IMR-90 (cell line): ENCODE measurements around the gene APOC1. TPM values are rescaled to one million over a fixed set of nuclear protein-coding genes. Genes with fewer than 3 reads are reported as not detected.

Source experiments
- ATAC-seq: fragments of 200-7000 bp; cut with Tn5 transposase; 2 replicates; pipeline ENCODE4 v1.9.1; 2020; ENCODE audit warnings: low read depth, mild to moderate bottlenecking, moderate library complexity
- BruUV-seq: library from RNA; stranded (reverse); fragments of 400-500 nt; replicated peaks from 2 replicates; lab custom pipeline; 2021; lab: Mats Ljungman, UMichigan
- CTCF ChIA-PET: fragments of 300-600 bp; formaldehyde crosslinking; extraction: SDS; loops from one replicate; lab custom pipeline; 2021; ENCODE audit warnings: antibody characterized with exemption; lab: Yijun Ruan, JAX
- POLR2A ChIA-PET: fragments of 300-600 bp; sonication (Branson Sonifier 250); formaldehyde crosslinking; loops from one replicate; lab custom pipeline; 2022; ENCODE audit warnings: antibody characterized with exemption; ENCODE audit not compliant: unreplicated experiment; lab: Charles Lee
- DNase-seq: peaks from one replicate; pipeline ENCODE4 v3.0.0; 2013
- H2AFZ ChIP-seq: replicated peaks from 2 replicates; pipeline ENCODE3; 2013; ENCODE audit warnings: low read length, mild to moderate bottlenecking; ENCODE audit not compliant: poor library complexity
- H2AK5ac ChIP-seq: 2 replicates; pipeline ENCODE4 v1.6.1; 2013; ENCODE audit warnings: low read depth, low read length, inconsistent platforms
- H2AK9ac ChIP-seq: replicated peaks from 2 replicates; pipeline ENCODE3; 2013; ENCODE audit warnings: mild to moderate bottlenecking, low read depth, low read length, moderate library complexity; ENCODE audit not compliant: poor library complexity
- H2BK120ac ChIP-seq: 2 replicates; pipeline ENCODE4 v1.6.1; 2013; ENCODE audit warnings: low read depth, low read length, inconsistent platforms
- H2BK15ac ChIP-seq: 3 replicates; pipeline ENCODE4 v1.6.1; 2013; ENCODE audit warnings: low read depth, low read length, inconsistent platforms
- H2BK20ac ChIP-seq: 2 replicates; pipeline ENCODE4 v1.6.1; 2013; ENCODE audit warnings: low read depth, mild to moderate bottlenecking, inconsistent platforms, low read length, moderate library complexity
- H2BK5ac ChIP-seq: 2 replicates; pipeline ENCODE4 v1.6.1; 2013; ENCODE audit warnings: mild to moderate bottlenecking, low read depth, low read length, inconsistent platforms; ENCODE audit not compliant: poor library complexity, severe bottlenecking
- H3K14ac ChIP-seq: replicated peaks from 2 replicates; pipeline ENCODE4 v1.6.1; 2013; ENCODE audit warnings: low read depth, low read length, inconsistent platforms
- H3K18ac ChIP-seq: 2 replicates; pipeline ENCODE4 v1.6.1; 2013; ENCODE audit warnings: low read depth, low read length, control low read depth
- H3K23ac ChIP-seq: 2 replicates; pipeline ENCODE4 v1.6.1; 2013; ENCODE audit warnings: low read depth, low read length, inconsistent platforms
- H3K27ac ChIP-seq: 2 replicates; pipeline ENCODE4 v1.5.1; 2013; ENCODE audit warnings: mild to moderate bottlenecking, control low read depth, low read length; ENCODE audit not compliant: insufficient read depth
- H3K27me3 ChIP-seq: 2 replicates; pipeline ENCODE4 v1.6.1; 2013; ENCODE audit warnings: low read length; ENCODE audit not compliant: control insufficient read depth, insufficient read depth
- H3K36me3 ChIP-seq: 2 replicates; pipeline ENCODE4 v1.6.1; 2013; ENCODE audit warnings: low read length, mixed read lengths; ENCODE audit not compliant: control insufficient read depth, insufficient read depth
- H3K4ac ChIP-seq: 2 replicates; pipeline ENCODE4 v1.6.1; 2013; ENCODE audit warnings: low read depth, low read length, inconsistent platforms
- H3K4me1 ChIP-seq: 2 replicates; pipeline ENCODE4 v1.6.1; 2013; ENCODE audit warnings: low read length, mixed read lengths; ENCODE audit not compliant: control insufficient read depth, insufficient read depth
- H3K4me2 ChIP-seq: 2 replicates; pipeline ENCODE4 v1.6.1; 2013; ENCODE audit warnings: low read depth, mild to moderate bottlenecking, control low read depth, low read length, moderate library complexity
- H3K4me3 ChIP-seq: 2 replicates; pipeline ENCODE4 v1.5.1; 2013; ENCODE audit warnings: low read depth, mild to moderate bottlenecking, control low read depth, low read length, moderate library complexity; ENCODE audit not compliant: insufficient read depth
- H3K56ac ChIP-seq: 2 replicates; pipeline ENCODE4 v1.6.1; 2013; ENCODE audit warnings: low read length, inconsistent platforms; ENCODE audit not compliant: insufficient read depth; ENCODE audit errors: extremely low read depth
- H3K79me1 ChIP-seq, 2 experiments: 2 replicates each; pipeline ENCODE4 v1.6.1; 2013; ENCODE audit warnings: low read length in 2 of 2, inconsistent platforms in 1 of 2, low read depth in 1 of 2
- H3K9ac ChIP-seq: 2 replicates; pipeline ENCODE4 v1.6.1; 2013; ENCODE audit warnings: low read depth, low read length, control low read depth
- H3K9me1 ChIP-seq: 2 replicates; pipeline ENCODE4 v1.6.1; 2013; ENCODE audit warnings: low read length, inconsistent platforms; ENCODE audit not compliant: insufficient read depth
- H3K9me3 ChIP-seq: 2 replicates; pipeline ENCODE4 v1.6.1; 2013; ENCODE audit warnings: low read length; ENCODE audit not compliant: control insufficient read depth, insufficient read depth
- H4K20me1 ChIP-seq: 2 replicates; pipeline ENCODE4 v1.6.1; 2013; ENCODE audit warnings: low read length, inconsistent platforms; ENCODE audit not compliant: insufficient read depth
- H4K5ac ChIP-seq: 2 replicates; pipeline ENCODE4 v1.6.1; 2013; ENCODE audit warnings: mild to moderate bottlenecking, low read depth, low read length, control low read depth
- H4K8ac ChIP-seq, 2 experiments: 2 replicates each; pipeline ENCODE4 v1.6.1; 2013; ENCODE audit warnings: low read depth in 2 of 2, low read length in 2 of 2, control low read depth in 1 of 2, inconsistent platforms in 1 of 2
- H4K91ac ChIP-seq: 2 replicates; pipeline ENCODE4 v1.6.1; 2013; ENCODE audit warnings: low read depth, low read length, inconsistent platforms; ENCODE audit not compliant: insufficient read depth
- BHLHE40 ChIP-seq: fragments of 150-350 bp; IDR thresholded peaks from 2 replicates; pipeline ENCODE4 v1.6.1; 2016; ENCODE audit warnings: mild to moderate bottlenecking, low read depth, low read length
- CEBPB ChIP-seq: IDR thresholded peaks from 2 replicates; pipeline ENCODE4 v1.6.1; 2012; ENCODE audit warnings: low read depth, low read length, improper control_type of control experiment
- CHD1 ChIP-seq: IDR thresholded peaks from 2 replicates; pipeline ENCODE4 v1.6.1; 2012; ENCODE audit warnings: low read depth, low read length, improper control_type of control experiment
- FOS ChIP-seq: fragments of 150-350 bp; IDR thresholded peaks from 2 replicates; pipeline ENCODE4 v1.6.1; 2016; ENCODE audit warnings: low read depth, low read length
- MAFK ChIP-seq: IDR thresholded peaks from 2 replicates; pipeline ENCODE4 v1.6.1; 2012; ENCODE audit warnings: low read depth, low read length, improper control_type of control experiment
- MAZ ChIP-seq: IDR thresholded peaks from 2 replicates; pipeline ENCODE4 v1.6.1; 2012; ENCODE audit warnings: low read depth, mild to moderate bottlenecking, low read length, improper control_type of control experiment, moderate library complexity, borderline replicate concordance
- NFE2L2 ChIP-seq: fragments of 150-350 bp; IDR thresholded peaks from 2 replicates; pipeline ENCODE4 v1.6.1; 2016; ENCODE audit warnings: low read depth, mild to moderate bottlenecking, low read length
- RAD21 ChIP-seq: IDR thresholded peaks from 2 replicates; pipeline ENCODE4 v1.6.1; 2012; ENCODE audit warnings: low read length, improper control_type of control experiment
- RCOR1 ChIP-seq: IDR thresholded peaks from 2 replicates; pipeline ENCODE4 v1.6.1; 2012; ENCODE audit warnings: mild to moderate bottlenecking, low read length, improper control_type of control experiment; ENCODE audit not compliant: insufficient replicate concordance
- RFX5 ChIP-seq: IDR thresholded peaks from 2 replicates; pipeline ENCODE4 v1.8.0; 2012; ENCODE audit warnings: low read depth, mild to moderate bottlenecking, low read length, moderate library complexity
- USF2 ChIP-seq: fragments of 150-350 bp; IDR thresholded peaks from 2 replicates; pipeline ENCODE4 v1.6.1; 2017; ENCODE audit warnings: mild to moderate bottlenecking, antibody characterized with exemption, low read length, low read depth
- WGBS, 2 experiments: methylation state at CpG; one replicate each; pipeline versions ENCODE4 v1.1.5 to v1.1.7; 2013; ENCODE audit warnings: missing lambda C conversion rate in 2 of 2; ENCODE audit not compliant: insufficient read length in 1 of 2; ENCODE audit errors: extremely low coverage in 2 of 2; 5-methylcytosine and 5-hydroxymethylcytosine counted together
- dilution Hi-C: fragments of 300-500 bp; cut with HindIII; formaldehyde crosslinking; loops from one replicate; pipeline ENCODE4 v1.14.3; 2018; ENCODE audit warnings: low sequenced_read_pairs; ENCODE audit not compliant: unreplicated experiment
- in situ Hi-C: fragments of 300-500 bp; cut with MboI; formaldehyde crosslinking; loops from 3 replicates; pipeline ENCODE4 v1.14.3; 2019; ENCODE audit warnings: low sequenced_read_pairs, inconsistent platforms, mixed read lengths
- intact Hi-C: fragments of 100-400 bp; cut with micrococcal nuclease; formaldehyde crosslinking; loops from 2 replicates; pipeline ENCODE4 v1.10.0; 2022
- polyA plus RNA-seq, 3 experiments: library from polyadenylated mRNA; depleted of rRNA; stranded (reverse); fragments of >200 nt; gene quantifications; 2 replicates each; pipeline ENCODE4 v1.2.3, GENCODE V29; 2012; ENCODE audit warnings: low replicate concordance in 1 of 3
- total RNA-seq: library from RNA; depleted of rRNA; stranded (reverse); fragments of >200 nt; gene quantifications from 2 replicates; pipeline ENCODE4 v1.2.3, GENCODE V29; 2012

Gene APOC1
- total and polyA plus RNA-seq, 2 of the 4 experiments (the other 2 are of a cell fraction), result 1.1 TPM; not detected in 1

GRCh38 chr19:44871809-44872208 lies 42.6 kb upstream of the APOC1 start:
- H4K91ac ChIP-seq, result no peak overlapping the region
- CTCF ChIA-PET, result no interaction called here
- intact Hi-C loops, result no loop called here

More at GRCh38 chr19:44871809-44872208, 42.6 kb upstream of the APOC1 start:
- Histone ChIP-seq H3K18ac (no peak overlapping the region), H2AK9ac (no peak overlapping the region), H4K8ac (no peak overlapping the region), H3K14ac (no peak overlapping the region), H3K9me1 (peaks cover 12% of the 10 kb centered on the region), H3K23ac (no peak overlapping the region), H2BK15ac (no peak overlapping the region), H3K9me3 (no peaks in the 10 kb centered on the region), H3K4me3 (no peak overlapping the region), H4K5ac (no peak overlapping the region), H2BK5ac (no peak overlapping the region), H2BK20ac (no peak overlapping the region), H2BK120ac (no peak overlapping the region), H3K56ac (no peak overlapping the region), H3K36me3 (peaks cover 75% of the 10 kb centered on the region), H3K27ac (no peak overlapping the region), H4K20me1 (peaks cover 32% of the 10 kb centered on the region), H3K4ac (no peak overlapping the region), H3K4me2 (no peak overlapping the region), H3K9ac (no peak overlapping the region), H3K4me1 (peaks cover 2% of the 10 kb centered on the region; the same call in 1 of the 2 replicates), H3K27me3 (no peaks in the 10 kb centered on the region), H3K79me1 (peaks cover 31 to 81% of the 10 kb centered on the region in 2 experiments), H2AFZ (no peak overlapping the region), H2AK5ac (no peak overlapping the region)
- in situ Hi-C loops, result no loop called here
- ATAC-seq, result no peak
- DNase-seq, result no peak
- POLR2A ChIA-PET, result no interaction called here
- BruUV-seq, result no TSS peak
- WGBS, 2 experiments, result 98% methylated on average over 8 of the region's 14 CpGs; no CpG with 5 or more reads in 1 of the 2 experiments
- TF ChIP-seq RAD21, result no peak
- no peak for TF ChIP-seq CHD1
- no peak for TF ChIP-seq USF2
- TF ChIP-seq BHLHE40, result no peak
- TF ChIP-seq FOS, result no peak
- TF ChIP-seq NFE2L2, result no peak
- TF ChIP-seq RFX5, result no peak
- TF ChIP-seq RCOR1, result no peak
- TF ChIP-seq CEBPB, result no peak
- no peak for TF ChIP-seq MAZ
- TF ChIP-seq MAFK, result no peak
- dilution Hi-C loops, result no loop called here
